ENCODE measurements around the gene PPFIA4.

Gene PPFIA4

GRCh38 chr1:203063287-203063686 lies 37.0 kb downstream of the PPFIA4 start:
- no peak overlapping the region for H3K27ac ChIP-seq (ENCODE audit: low read length)

GRCh38 chr1:203065191-203065590 lies 38.9 kb downstream of the PPFIA4 start:
- Histone ChIP-seq H3K4me3 (ENCODE audit: low read length) (no peak overlapping the region), H4K20me1 (ENCODE audit: insufficient read depth, low read length) (no peaks in the 10 kb centered on the region), H3K4me1 (ENCODE audit: low read length) (peaks cover 19% of the 10 kb centered on the region), H3K9ac (ENCODE audit: low read length) (no peak overlapping the region), H3K36me3 (replicated peaks; ENCODE audit: insufficient read depth, low read length) (no peaks in the 10 kb centered on the region), H3K27me3 (replicated peaks; ENCODE audit: insufficient read depth, low read length) (no peaks in the 10 kb centered on the region), H3K9me3 (replicated peaks; ENCODE audit: insufficient read depth, low read length) (no peaks in the 10 kb centered on the region), H2AFZ (ENCODE audit: low read length) (no peak overlapping the region), H3K79me2 (ENCODE audit: low read length) (no peaks in the 10 kb centered on the region), H3F3A (ENCODE audit: insufficient read depth, low read length) (0 out of 2 replicates have a peak, but pooled peaks cover 2% of the 10 kb centered on the region), H3K27ac (ENCODE audit: low read length) (no peak overlapping the region), H3K4me2 (ENCODE audit: low read depth, low read length) (no peak overlapping the region), H3K9me2 (replicated peaks; ENCODE audit: insufficient read depth, low read length) (no peaks in the 10 kb centered on the region)
- DNase-seq = no peak
- TF ChIP-seq EZH2 (optimal IDR thresholded peaks at IDR 0.05; ENCODE audit: low read depth, low read length) (no peak), EZH2phosphoT487 (IDR thresholded peaks at IDR 0.05; ENCODE audit: low read length) (no peak), CTCF (IDR thresholded peaks at IDR 0.05; ENCODE audit: low read length) (no peak)

More at GRCh38 chr1:203063287-203063686, 37.0 kb downstream of the PPFIA4 start:
- DNase-seq = no peak
- TF ChIP-seq CTCF (IDR thresholded peaks at IDR 0.05; ENCODE audit: low read length) (no peak), EZH2 (optimal IDR thresholded peaks at IDR 0.05; ENCODE audit: low read depth, low read length) (no peak), EZH2phosphoT487 (IDR thresholded peaks at IDR 0.05; ENCODE audit: low read length) (no peak)
- Histone ChIP-seq H3K9ac (ENCODE audit: low read length) (no peak overlapping the region), H3K79me2 (ENCODE audit: low read length) (no peaks in the 10 kb centered on the region), H3K4me3 (ENCODE audit: low read length) (no peak overlapping the region), H3K4me2 (ENCODE audit: low read depth, low read length) (no peak overlapping the region), H3K9me2 (replicated peaks; ENCODE audit: insufficient read depth, low read length) (no peaks in the 10 kb centered on the region), H2AFZ (ENCODE audit: low read length) (no peak overlapping the region), H3F3A (ENCODE audit: insufficient read depth, low read length) (no peaks in the 10 kb centered on the region), H4K20me1 (ENCODE audit: insufficient read depth, low read length) (no peaks in the 10 kb centered on the region), H3K9me3 (replicated peaks; ENCODE audit: insufficient read depth, low read length) (no peaks in the 10 kb centered on the region), H3K4me1 (ENCODE audit: low read length) (peaks cover 1% of the 10 kb centered on the region; the same call in 1 of the 2 replicates), H3K27me3 (replicated peaks; ENCODE audit: insufficient read depth, low read length) (no peaks in the 10 kb centered on the region), H3K36me3 (replicated peaks; ENCODE audit: insufficient read depth, low read length) (no peaks in the 10 kb centered on the region)

GRCh38 chr1:203065986-203066385 lies 39.7 kb downstream of the PPFIA4 start:
- H3K4me1 ChIP-seq (ENCODE audit: low read length) = peaks cover 19% of the 10 kb centered on the region
- no peak overlapping the region for H2AFZ ChIP-seq (ENCODE audit: low read length)
- H3K4me2 ChIP-seq (ENCODE audit: low read depth, low read length) = no peak overlapping the region
- H3K9me3 ChIP-seq (replicated peaks; ENCODE audit: insufficient read depth, low read length) = no peaks in the 10 kb centered on the region
- TF ChIP-seq CTCF (IDR thresholded peaks at IDR 0.05; ENCODE audit: low read length) (no peak), EZH2 (optimal IDR thresholded peaks at IDR 0.05; ENCODE audit: low read depth, low read length) (no peak), EZH2phosphoT487 (IDR thresholded peaks at IDR 0.05; ENCODE audit: low read length) (no peak)
- H3K36me3 ChIP-seq (replicated peaks; ENCODE audit: insufficient read depth, low read length) = no peaks in the 10 kb centered on the region
- no peaks in the 10 kb centered on the region for H4K20me1 ChIP-seq (ENCODE audit: insufficient read depth, low read length)
- no peak overlapping the region for H3K4me3 ChIP-seq (ENCODE audit: low read length)
- no peak overlapping the region for H3K27ac ChIP-seq (ENCODE audit: low read length)
- H3F3A ChIP-seq (ENCODE audit: insufficient read depth, low read length) = 0 out of 2 replicates have a peak, but pooled peaks cover 2% of the 10 kb centered on the region
- no peak for DNase-seq
- H3K27me3 ChIP-seq (replicated peaks; ENCODE audit: insufficient read depth, low read length) = no peaks in the 10 kb centered on the region
- no peaks in the 10 kb centered on the region for H3K9me2 ChIP-seq (replicated peaks; ENCODE audit: insufficient read depth, low read length)
- H3K79me2 ChIP-seq (ENCODE audit: low read length) = no peaks in the 10 kb centered on the region
- no peak overlapping the region for H3K9ac ChIP-seq (ENCODE audit: low read length)

All from MM.1S (cell line).